Measurements from ENCODE around the gene LRRC8B.

GRCh38 chr1:89538361-89538760 lies 13.7 kb downstream of the LRRC8B start:
- TF ChIP-seq CREB5 (CRISPR knock-in tag; IDR thresholded peaks at IDR 0.05; ENCODE audit: low read depth) (no peak), ISL1 (CRISPR knock-in tag; IDR thresholded peaks at IDR 0.05) (no peak), ARNTL (CRISPR knock-in tag; IDR thresholded peaks at IDR 0.05; ENCODE audit: borderline replicate concordance, low read depth) (no peak), ZNF8 (CRISPR knock-in tag; IDR thresholded peaks at IDR 0.05) (no peak), TCF4 (CRISPR knock-in tag; IDR thresholded peaks at IDR 0.05; ENCODE audit: borderline replicate concordance) (no peak), CSDC2 (CRISPR knock-in tag; IDR thresholded peaks at IDR 0.05) (no peak), OSR1 (CRISPR knock-in tag; IDR thresholded peaks at IDR 0.05) (no peak), ESRRG (CRISPR knock-in tag; IDR thresholded peaks at IDR 0.05) (no peak), PPARA (CRISPR knock-in tag; IDR thresholded peaks at IDR 0.05; ENCODE audit: borderline replicate concordance) (no peak), PATZ1 (CRISPR knock-in tag; IDR thresholded peaks at IDR 0.05; ENCODE audit: borderline replicate concordance) (no peak), TSHZ2 (CRISPR knock-in tag; IDR thresholded peaks at IDR 0.05) (no peak)

Measured in SK-N-SH treated with all-trans-retinoic acid at 6 μM for 48 hours (cell line).